GM12864 (cell line): ENCODE data around the gene SLC22A13.

Source experiments
- DNase-seq: peaks from one replicate; pipeline ENCODE4 v3.0.0-alpha.2; 2011; ENCODE audit warnings: low read depth
- H3K4me3 ChIP-seq: 2 replicates; pipeline ENCODE4 v1.5.1; 2011; ENCODE audit warnings: mild to moderate bottlenecking, low read depth, low read length, control low read depth
- CTCF ChIP-seq: IDR thresholded peaks from 2 replicates; pipeline ENCODE4 v1.5.1; 2011; ENCODE audit warnings: low read depth, mild to moderate bottlenecking, moderate library complexity, low read length, control low read depth, inconsistent platforms; ENCODE audit errors: missing control alignments

The SLC22A13 gene

DNA sequence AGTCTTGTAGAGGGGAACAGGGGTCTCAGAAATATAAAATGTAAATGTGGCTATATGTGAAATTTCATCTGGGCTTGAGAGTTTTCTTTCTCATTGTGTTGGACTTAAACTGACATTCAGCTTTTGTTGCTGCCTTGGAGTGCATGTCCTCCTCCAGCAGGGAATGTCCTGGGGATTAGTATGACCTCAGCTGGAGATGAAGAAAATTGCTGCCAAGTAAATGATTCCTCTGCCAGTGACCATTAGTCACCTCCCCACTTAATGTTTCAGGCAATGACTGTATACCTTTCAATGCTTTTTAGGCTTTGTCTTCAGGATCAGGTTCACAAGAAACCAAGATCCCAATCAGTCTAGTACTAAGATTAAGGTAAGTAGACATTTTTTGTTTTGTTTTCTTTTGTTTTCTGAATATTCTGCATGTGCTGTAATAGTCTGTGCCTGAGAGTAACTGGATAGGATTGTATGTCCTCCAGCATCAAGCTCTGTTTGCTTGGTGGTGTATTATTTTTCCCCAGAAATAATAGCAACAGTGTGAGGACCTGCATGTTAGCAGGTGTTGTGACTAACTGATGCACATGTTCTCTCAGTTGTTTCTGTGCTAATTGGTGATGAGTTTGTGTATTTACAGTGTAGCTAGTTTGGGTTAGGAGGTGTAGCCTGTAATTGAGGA lies 18.1 kb upstream of the SLC22A13 start:
- DNase-seq: no peak
- TF ChIP-seq CTCF: no peak
- H3K4me3 ChIP-seq: no peak overlapping the region

GRCh38 chr3:38250198-38250597 lies 15.4 kb upstream of the SLC22A13 start:
- no peak for DNase-seq
- H3K4me3 ChIP-seq: no peak overlapping the region
- no peak for TF ChIP-seq CTCF

- TF ChIP-seq CTCF: no peak
- no peak overlapping the region for H3K4me3 ChIP-seq
- no peak for DNase-seq
These were observed 14.4 kb upstream of the SLC22A13 start for GRCh38 chr3:38251197-38251596.

GRCh38 chr3:38253704-38254103 lies 11.9 kb upstream of the SLC22A13 start:
- DNase-seq: no peak
- TF ChIP-seq CTCF: no peak
- H3K4me3 ChIP-seq: no peak overlapping the region

- DNase-seq: no peak
- H3K4me3 ChIP-seq: no peak overlapping the region
- TF ChIP-seq CTCF: no peak
These were observed 10.7 kb upstream of the SLC22A13 start for GRCh38 chr3:38254872-38255271.

DNA sequence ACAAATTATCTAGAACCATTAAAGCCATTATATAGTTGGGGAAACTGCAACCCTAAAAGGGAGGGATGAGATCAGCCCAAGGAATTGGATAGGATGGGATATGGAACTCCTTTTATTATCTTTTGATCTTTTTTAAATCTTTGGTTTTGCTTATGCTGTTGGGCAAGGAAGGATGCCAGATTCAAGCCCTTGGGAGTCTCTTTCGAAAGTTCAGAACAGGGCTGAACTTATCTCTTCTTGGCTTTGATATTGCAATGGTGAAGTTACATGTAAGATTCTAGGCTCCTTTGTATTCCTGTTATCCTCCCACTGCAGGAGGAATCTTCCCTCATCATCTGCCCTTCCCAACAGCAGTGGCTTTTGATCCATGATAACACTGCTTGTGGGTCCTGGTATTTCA lies 10.0 kb upstream of the SLC22A13 start:
- H3K4me3 ChIP-seq: no peak overlapping the region
- TF ChIP-seq CTCF: no peak
- DNase-seq: no peak

DNA sequence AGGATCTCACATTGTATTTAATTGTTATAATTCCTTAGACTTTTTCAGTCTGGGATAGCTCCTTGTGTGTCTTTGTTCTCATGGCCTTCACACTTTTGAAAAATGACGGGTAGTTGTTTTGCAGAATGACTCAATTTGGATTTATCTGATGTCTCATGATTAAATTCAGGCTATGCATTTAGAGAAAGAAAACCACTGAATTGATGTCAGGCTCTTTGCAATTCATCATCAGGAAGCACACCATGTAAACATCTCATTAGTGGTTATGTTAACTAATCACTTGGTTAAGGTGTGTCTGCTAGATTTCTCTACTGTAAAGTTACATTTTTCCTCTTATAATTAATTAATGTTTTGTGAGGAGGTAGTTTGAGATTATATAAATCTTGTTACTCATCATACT lies 8.0 kb upstream of the SLC22A13 start:
- no peak overlapping the region for H3K4me3 ChIP-seq
- no peak for TF ChIP-seq CTCF
- DNase-seq: no peak
